Thyroid gland (tissue), 4 donors: ENCODE results near the gene BAHD1. TPM values are rescaled to one million over a fixed set of nuclear protein-coding genes. Genes with fewer than 3 reads are reported as not detected.

Source experiments
- DNase-seq, 2 donors: peaks; one replicate each; pipeline ENCODE4 v3.0.0-alpha.2; 2019
- H3K27ac ChIP-seq, 3 donors: fragments of 200-600 bp; sonication (generic); 1 replicate in 2 of 3; 2 replicates in 1 of 3; pipeline ENCODE4 v1.5.1; 2016 to 2019; ENCODE audit warnings: mild to moderate bottlenecking in 1 of 3, moderate library complexity in 1 of 3
- H3K27me3 ChIP-seq: fragments of 200-600 bp; sonication (generic); one replicate; pipeline ENCODE4 v1.5.1; 2019
- H3K36me3 ChIP-seq, 2 donors: fragments of 200-600 bp; sonication (generic); one replicate each; pipeline ENCODE4 v1.5.1; 2016 to 2019
- H3K4me1 ChIP-seq, 2 donors: fragments of 200-600 bp; sonication (generic); one replicate each; pipeline ENCODE4 v1.5.1; 2017 to 2019
- H3K4me3 ChIP-seq, 3 donors: fragments of 200-600 bp; sonication (generic); replicated peaks in 1 of 3; 1 replicate in 2 of 3; 2 replicates in 1 of 3; pipeline ENCODE4 v1.5.1; 2016; ENCODE audit warnings: mild to moderate bottlenecking in 1 of 3
- H3K9me3 ChIP-seq: fragments of 200-600 bp; sonication (generic); one replicate; pipeline ENCODE4 v1.5.1; 2017
- POLR2A ChIP-seq, 2 donors: fragments of 450-650 bp; IDR thresholded peaks; one replicate each; pipeline ENCODE4 v1.6.1; 2017; ENCODE audit warnings: antibody characterized with exemption in 2 of 2, mild to moderate bottlenecking in 2 of 2, moderate library complexity in 1 of 2
- WGBS, 2 donors: methylation state at CpG; one replicate each; pipeline ENCODE4 v1.1.5; 2017; 5-methylcytosine and 5-hydroxymethylcytosine counted together
- intact Hi-C: fragments of 100-400 bp; cut with DNase I; formaldehyde crosslinking; loops from one replicate; pipeline ENCODE4 v1.15.1; 2023
- total RNA-seq, 4 donors: library from RNA; depleted of rRNA; stranded (reverse); fragments of >200 nt; gene quantifications; one replicate each; pipeline ENCODE4 v1.2.3, GENCODE V29; 2016
- TF ChIP-seq, protein P1 (sequence below), 6 experiments: fragments of 200-600 bp in 3 of 6; fragments of 450-650 bp in 3 of 6; sonication (generic) in 3 of 6; IDR thresholded peaks; one replicate each; pipeline ENCODE4 v1.5.1; 2016 to 2019; ENCODE audit warnings: antibody characterized with exemption in 6 of 6, mild to moderate bottlenecking in 2 of 6, inconsistent platforms in 1 of 6, moderate library complexity in 1 of 6

Gene BAHD1
- total RNA-seq, 4 donors from 2014 or later: 20.0 to 50.4 (median 35.1) TPM

GRCh38 chr15:40459391-40460015 lies 18.8 kb downstream of the BAHD1 start:
- TF ChIP-seq POLR2A (IDR thresholded peaks at IDR 0.05): no peak
- TF ChIP-seq, protein P1, sequence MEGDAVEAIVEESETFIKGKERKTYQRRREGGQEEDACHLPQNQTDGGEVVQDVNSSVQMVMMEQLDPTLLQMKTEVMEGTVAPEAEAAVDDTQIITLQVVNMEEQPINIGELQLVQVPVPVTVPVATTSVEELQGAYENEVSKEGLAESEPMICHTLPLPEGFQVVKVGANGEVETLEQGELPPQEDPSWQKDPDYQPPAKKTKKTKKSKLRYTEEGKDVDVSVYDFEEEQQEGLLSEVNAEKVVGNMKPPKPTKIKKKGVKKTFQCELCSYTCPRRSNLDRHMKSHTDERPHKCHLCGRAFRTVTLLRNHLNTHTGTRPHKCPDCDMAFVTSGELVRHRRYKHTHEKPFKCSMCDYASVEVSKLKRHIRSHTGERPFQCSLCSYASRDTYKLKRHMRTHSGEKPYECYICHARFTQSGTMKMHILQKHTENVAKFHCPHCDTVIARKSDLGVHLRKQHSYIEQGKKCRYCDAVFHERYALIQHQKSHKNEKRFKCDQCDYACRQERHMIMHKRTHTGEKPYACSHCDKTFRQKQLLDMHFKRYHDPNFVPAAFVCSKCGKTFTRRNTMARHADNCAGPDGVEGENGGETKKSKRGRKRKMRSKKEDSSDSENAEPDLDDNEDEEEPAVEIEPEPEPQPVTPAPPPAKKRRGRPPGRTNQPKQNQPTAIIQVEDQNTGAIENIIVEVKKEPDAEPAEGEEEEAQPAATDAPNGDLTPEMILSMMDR (IDR thresholded peaks at IDR 0.05): no peak
- DNase-seq: no peak
- Histone ChIP-seq H3K27me3 (no peaks in the 10 kb centered on the region), H3K4me1 (peaks cover 18 to 23% of the 10 kb centered on the region in 2 donors), H3K4me3 (no peak overlapping the region), H3K36me3 (peaks cover 28 to 31% of the 10 kb centered on the region in 2 donors), H3K9me3 (no peaks in the 10 kb centered on the region), H3K27ac (no peak overlapping the region)
- intact Hi-C loops: no loop called here
- WGBS, 2 donors: 95 to 98% methylated on average over 15 to 17 of the region's 19 CpGs

DNA sequence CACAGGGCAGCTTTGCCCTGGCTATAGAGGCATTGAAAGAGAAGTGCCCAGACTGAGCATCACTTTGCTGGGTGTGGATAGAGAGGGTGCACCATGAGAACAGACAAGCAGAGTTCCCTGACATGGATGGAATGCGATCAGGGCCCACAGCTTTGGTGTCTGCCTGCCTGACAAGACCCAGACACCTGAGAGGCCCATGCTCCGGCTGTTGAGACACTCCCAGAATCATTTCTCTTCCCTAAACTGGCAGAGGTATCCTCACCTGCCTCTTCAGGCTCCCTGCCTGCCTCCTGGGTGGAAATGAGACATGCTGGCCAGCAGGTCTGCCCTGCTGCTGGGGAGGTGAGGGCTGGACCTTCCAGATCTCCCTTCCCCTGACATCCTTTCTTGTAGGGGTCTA lies 19.7 kb downstream of the BAHD1 start:
- no peak overlapping the region for H3K27ac ChIP-seq
- H3K4me1 ChIP-seq: peaks cover 12 to 14% of the 10 kb centered on the region in 2 donors
- 81 to 100% methylated on average over 1 to 2 of the region's 2 CpGs for WGBS, 2 donors
- H3K27me3 ChIP-seq: no peaks in the 10 kb centered on the region
- peaks cover 37 to 39% of the 10 kb centered on the region in 2 donors for H3K36me3 ChIP-seq
- intact Hi-C loops: no loop called here
- no peak for DNase-seq
- TF ChIP-seq, protein P1 (IDR thresholded peaks at IDR 0.05): no peak
- TF ChIP-seq POLR2A (IDR thresholded peaks at IDR 0.05): no peak
- H3K4me3 ChIP-seq: no peak overlapping the region
- H3K9me3 ChIP-seq: no peaks in the 10 kb centered on the region

- Histone ChIP-seq H3K27me3 (no peaks in the 10 kb centered on the region), H3K4me1 (no peaks in the 10 kb centered on the region), H3K36me3 (peaks cover 49 to 51% of the 10 kb centered on the region in 2 donors), H3K9me3 (no peaks in the 10 kb centered on the region), H3K27ac (no peak overlapping the region), H3K4me3 (no peak overlapping the region)
- TF ChIP-seq, protein P1 (IDR thresholded peaks at IDR 0.05): no peak
- no peak for TF ChIP-seq POLR2A (IDR thresholded peaks at IDR 0.05)
- no peak for DNase-seq
- 92 to 94% methylated on average over 12 to 16 of the region's 21 CpGs for WGBS, 2 donors
- intact Hi-C loops: no loop called here
These were observed 21.2 kb downstream of the BAHD1 start for GRCh38 chr15:40461958-40462357.

GRCh38 chr15:40463279-40463678 lies 22.5 kb downstream of the BAHD1 start:
- Histone ChIP-seq H3K27me3 (no peaks in the 10 kb centered on the region), H3K27ac (no peak overlapping the region), H3K36me3 (peaks cover 51% of the 10 kb centered on the region in 2 donors), H3K4me1 (no peaks in the 10 kb centered on the region), H3K9me3 (no peaks in the 10 kb centered on the region), H3K4me3 (no peak overlapping the region)
- DNase-seq: no peak
- intact Hi-C loops: no loop called here
- 98 to 100% methylated on average over 2 of the region's 2 CpGs for WGBS, 2 donors
- no peak for TF ChIP-seq POLR2A (IDR thresholded peaks at IDR 0.05)
- TF ChIP-seq, protein P1 (IDR thresholded peaks at IDR 0.05): no peak

DNA sequence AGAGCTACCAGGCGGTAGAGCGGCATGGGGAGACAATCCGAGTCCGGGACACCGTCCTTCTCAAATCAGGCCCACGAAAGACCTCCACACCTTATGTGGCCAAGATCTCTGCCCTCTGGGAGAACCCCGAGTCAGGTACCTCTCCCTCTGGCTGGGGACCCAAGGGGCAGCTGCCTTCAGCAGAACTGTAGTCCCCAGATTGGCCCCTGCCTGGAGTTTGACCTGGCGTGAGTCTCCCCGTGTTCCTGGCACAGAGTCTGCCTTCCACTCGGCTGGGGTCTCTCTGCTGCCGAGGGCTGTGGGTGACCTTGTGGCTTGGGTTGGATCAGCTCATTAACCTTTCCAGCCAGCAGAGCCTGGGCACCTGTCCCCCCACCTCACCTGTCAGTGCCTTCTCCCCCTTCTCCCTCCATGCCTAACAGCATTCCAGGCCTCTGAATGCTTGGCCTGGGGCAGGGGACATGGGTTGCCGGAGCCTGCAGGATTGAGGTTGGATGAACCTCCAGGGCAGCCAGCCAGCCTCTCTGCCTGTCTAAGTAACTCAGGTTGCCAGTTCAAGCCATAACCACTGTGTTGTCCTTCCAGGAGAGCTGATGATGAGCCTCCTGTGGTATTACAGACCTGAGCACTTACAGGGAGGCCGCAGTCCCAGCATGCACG lies 23.3 kb downstream of the BAHD1 start:
- intact Hi-C loops: no loop called here
- Histone ChIP-seq H3K4me3 (no peak overlapping the region), H3K27me3 (no peaks in the 10 kb centered on the region), H3K9me3 (no peaks in the 10 kb centered on the region), H3K36me3 (peaks cover 50% of the 10 kb centered on the region in 2 donors), H3K4me1 (no peaks in the 10 kb centered on the region), H3K27ac (no peak overlapping the region)
- no peak for DNase-seq
- WGBS, 2 donors: 95% methylated on average over 7 to 10 of the region's 14 CpGs
- TF ChIP-seq, protein P1 (IDR thresholded peaks at IDR 0.05): no peak
